Nasal cavity respiratory epithelium epithelial cell of viscerocranial mucosa (primary cell): ENCODE results near the gene KIF24. TPM values are rescaled to one million over a fixed set of nuclear protein-coding genes. Genes with fewer than 3 reads are reported as not detected.

Experiments used
- total RNA-seq: library from RNA; depleted of rRNA; stranded (reverse); fragments of >200 nt; gene quantifications from 2 replicates; pipeline ENCODE4 v1.2.3, GENCODE V29; 2014

KIF24 gene, protein sequence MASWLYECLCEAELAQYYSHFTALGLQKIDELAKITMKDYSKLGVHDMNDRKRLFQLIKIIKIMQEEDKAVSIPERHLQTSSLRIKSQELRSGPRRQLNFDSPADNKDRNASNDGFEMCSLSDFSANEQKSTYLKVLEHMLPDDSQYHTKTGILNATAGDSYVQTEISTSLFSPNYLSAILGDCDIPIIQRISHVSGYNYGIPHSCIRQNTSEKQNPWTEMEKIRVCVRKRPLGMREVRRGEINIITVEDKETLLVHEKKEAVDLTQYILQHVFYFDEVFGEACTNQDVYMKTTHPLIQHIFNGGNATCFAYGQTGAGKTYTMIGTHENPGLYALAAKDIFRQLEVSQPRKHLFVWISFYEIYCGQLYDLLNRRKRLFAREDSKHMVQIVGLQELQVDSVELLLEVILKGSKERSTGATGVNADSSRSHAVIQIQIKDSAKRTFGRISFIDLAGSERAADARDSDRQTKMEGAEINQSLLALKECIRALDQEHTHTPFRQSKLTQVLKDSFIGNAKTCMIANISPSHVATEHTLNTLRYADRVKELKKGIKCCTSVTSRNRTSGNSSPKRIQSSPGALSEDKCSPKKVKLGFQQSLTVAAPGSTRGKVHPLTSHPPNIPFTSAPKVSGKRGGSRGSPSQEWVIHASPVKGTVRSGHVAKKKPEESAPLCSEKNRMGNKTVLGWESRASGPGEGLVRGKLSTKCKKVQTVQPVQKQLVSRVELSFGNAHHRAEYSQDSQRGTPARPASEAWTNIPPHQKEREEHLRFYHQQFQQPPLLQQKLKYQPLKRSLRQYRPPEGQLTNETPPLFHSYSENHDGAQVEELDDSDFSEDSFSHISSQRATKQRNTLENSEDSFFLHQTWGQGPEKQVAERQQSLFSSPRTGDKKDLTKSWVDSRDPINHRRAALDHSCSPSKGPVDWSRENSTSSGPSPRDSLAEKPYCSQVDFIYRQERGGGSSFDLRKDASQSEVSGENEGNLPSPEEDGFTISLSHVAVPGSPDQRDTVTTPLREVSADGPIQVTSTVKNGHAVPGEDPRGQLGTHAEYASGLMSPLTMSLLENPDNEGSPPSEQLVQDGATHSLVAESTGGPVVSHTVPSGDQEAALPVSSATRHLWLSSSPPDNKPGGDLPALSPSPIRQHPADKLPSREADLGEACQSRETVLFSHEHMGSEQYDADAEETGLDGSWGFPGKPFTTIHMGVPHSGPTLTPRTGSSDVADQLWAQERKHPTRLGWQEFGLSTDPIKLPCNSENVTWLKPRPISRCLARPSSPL (N-terminal part only)
- total RNA-seq = 0.34 and 0.43 TPM in 2 replicates

DNA sequence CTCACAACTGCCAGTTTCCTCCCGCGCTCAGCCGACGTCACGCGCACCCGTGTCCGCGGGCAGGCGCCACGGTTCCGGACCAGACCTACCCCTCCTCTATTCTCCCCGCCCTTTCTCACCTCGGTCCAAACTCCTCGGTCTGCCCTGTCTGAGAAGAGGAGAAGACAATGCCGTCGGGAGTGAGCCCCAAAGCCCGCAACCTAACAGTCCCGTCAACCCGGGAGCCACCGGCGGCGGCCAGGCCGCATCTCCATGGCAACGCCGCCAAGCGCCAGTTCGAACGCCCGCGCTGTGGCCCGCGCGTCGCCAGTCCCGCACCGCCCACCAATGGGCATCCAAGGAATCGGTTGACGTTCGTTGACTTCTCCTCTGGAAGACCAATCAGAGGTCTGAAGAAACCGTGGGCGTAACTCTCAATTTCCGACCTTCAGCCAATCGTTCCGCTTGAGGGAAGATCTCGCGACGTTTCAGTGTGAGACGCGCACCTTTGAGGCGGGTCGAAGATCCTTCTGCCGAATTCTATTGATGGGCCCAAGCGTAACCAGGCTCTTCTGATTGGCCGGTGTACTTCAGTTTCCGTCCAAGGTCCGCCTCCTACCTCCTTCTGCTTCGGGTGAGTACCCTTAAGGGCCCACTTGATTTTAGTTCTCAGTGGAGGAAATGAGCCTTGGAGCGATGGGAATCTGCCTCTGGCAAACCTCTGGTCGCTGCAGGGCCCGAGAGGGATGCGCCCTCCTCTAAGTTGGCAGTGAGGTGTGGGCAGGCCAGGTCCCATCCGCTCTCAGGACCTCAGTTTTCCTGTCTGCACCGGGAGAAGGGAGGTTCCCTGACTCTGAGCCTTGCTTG is at the start of gene KIF24, which contains the start of gene NUDT2:
KIF24 (minus strand) TSS at position 282 of the 846 bp plus-strand sequence. CDS start 17,922 bp downstream, outside the sequence.
NUDT2 (plus strand) TSS at position 583 of the 846 bp plus-strand sequence. CDS start 9,471 bp downstream, outside the sequence.

DNA sequence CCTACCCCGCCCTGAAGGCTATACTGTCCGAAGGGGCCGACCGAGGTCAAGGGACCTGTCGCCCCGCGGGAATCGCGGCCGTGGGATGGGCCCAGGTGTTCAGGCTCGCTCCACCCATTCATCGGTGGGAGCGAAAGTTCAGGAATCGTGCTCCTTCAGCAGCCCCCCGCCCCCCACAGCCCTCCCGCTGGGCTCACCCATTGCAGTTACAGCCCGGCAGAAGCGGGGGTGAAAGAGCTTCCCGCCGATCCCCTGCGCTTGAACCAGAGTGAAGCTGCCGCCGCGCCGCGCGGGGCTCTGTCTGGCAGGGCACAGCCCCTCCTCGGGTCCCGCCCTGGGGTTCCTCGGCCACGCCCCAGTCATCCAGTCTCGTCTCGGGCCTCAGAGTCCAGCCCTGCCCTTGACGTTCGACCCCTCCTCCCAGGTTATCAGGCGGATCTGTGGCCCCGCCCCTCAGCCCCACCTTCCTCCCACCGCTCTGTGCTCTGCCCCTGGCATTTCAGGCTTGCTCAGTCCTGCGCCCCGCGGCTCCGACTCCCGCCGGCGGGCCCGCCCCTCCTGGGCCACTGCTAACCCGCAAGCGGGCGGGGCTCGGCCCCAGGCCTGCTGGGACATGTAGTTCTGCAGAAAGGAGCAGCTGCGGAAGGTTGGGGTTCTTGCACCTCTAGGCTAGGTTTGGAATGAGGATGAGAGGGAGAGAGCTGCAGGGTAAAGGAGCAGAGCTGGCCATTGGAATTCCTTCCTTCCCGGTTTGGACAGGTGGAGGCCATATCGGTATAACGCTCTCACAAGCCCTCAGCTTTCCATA is 47.7 kb upstream of the KIF24 start, which contains the start of gene MYORG:
MYORG (minus strand) TSS at position 303 of the 808 bp plus-strand sequence. CDS start 3,955 bp downstream, outside the sequence.

Other genes with a start within 250 kb of the KIF24 start
- gene DCAF12, start 202.6 kb downstream of the KIF24 start, total RNA-seq = 23.9 and 29.8 TPM in 2 replicates
- gene UBAP1, start 150.2 kb downstream of the KIF24 start, total RNA-seq = 61.6 and 68.7 TPM in 2 replicates
- gene NUDT2, start 301 bp upstream of the KIF24 start, total RNA-seq = 14.0 and 35.9 TPM in 2 replicates
- gene MYORG, start 47.6 kb upstream of the KIF24 start, total RNA-seq = 2.7 and 14.1 TPM in 2 replicates
- 4.4 and 10.0 TPM in 2 replicates for gene FAM219A, start 129.3 kb upstream of the KIF24 start, total RNA-seq
- gene DNAI1, start 129.5 kb upstream of the KIF24 start, total RNA-seq = not detected in 2 replicates
- not detected in 2 replicates for gene ENHO, start 193.7 kb upstream of the KIF24 start, total RNA-seq